ENCODE data around the gene AIG1.
"Not testable (repeated sequence)": the region's sequence is repeated elsewhere in the genome, so short reads cannot be mapped to it uniquely, and the experiment has no call there.

AIG1 gene

DNA sequence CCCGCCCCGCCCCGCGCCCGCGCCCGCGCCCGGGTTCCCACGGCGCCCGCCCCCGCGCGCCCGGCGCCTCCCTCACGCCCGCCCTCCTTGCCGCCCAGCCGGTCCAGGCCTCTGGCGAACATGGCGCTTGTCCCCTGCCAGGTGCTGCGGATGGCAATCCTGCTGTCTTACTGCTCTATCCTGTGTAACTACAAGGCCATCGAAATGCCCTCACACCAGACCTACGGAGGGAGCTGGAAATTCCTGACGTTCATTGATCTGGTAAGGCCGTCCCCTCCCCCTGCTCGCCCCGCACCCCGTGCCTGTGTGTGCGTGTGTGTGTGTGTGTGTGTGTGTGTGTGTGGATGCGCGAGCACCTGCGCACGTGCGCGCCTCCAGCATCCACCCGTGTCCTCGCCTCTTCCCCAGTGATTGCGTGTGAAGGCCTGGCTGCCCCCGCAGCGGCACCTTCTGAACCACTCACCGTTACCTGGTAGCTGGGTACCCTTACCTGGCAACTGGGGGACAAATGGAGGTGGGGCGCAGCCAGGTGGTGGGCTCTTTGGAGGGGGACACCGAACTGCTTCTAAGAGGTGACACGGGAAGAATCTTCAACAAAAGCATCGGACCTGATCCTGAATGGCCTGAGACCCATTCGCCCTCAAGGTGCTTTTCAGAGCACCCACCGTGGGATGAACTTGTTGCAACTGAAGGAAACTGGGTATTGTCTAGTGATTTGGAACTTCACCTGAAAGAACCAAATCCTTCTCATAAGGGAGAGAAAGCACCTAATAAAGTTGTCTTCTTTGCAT, at the start of gene AIG1:
TSS of gene AIG1 (plus strand) at position 84 of the 791 bp plus-strand sequence. CDS start at position 121, 37 bp downstream.
- DNase-seq, result peak; percentile 64 to 69

DNA sequence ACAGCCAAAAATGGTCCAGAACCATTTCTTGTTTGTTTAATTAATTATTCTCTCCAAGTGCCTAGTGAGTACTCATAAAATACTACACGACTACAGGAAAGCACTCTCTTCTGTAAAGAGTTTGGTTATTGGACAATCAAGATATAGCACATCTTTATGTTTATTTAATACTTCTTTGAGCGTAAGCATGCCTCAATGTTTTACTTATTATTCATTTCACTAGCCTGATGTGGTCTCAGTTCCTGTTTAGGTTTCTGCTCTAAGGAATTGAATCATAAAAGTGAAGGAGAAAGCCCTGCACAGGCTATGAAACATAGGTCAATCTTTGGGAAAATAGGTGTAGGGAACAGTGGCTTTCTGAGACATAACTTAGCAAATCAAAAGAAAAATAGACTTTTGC, 45.9 kb upstream of the AIG1 start:
- no peak for DNase-seq

DNA sequence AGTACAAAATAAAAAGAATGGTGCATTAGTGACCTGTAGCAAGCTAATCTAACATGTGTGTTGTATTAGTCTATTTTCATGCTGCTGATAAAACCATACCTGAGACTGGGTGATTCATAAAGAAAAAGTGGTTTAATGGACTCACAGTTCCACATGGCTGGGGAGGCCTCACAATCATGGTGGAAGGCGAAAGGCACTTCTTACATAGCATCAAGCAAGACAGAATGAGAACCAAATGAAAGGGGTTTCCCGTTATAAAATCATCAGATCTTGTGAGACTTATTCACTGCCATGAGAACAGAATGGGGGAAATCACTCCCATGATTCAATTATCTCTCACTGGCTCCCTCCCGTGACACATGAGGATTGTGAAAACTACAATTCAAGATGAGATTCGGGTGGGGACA, 45.4 kb upstream of the AIG1 start:
- no peak for DNase-seq

DNA sequence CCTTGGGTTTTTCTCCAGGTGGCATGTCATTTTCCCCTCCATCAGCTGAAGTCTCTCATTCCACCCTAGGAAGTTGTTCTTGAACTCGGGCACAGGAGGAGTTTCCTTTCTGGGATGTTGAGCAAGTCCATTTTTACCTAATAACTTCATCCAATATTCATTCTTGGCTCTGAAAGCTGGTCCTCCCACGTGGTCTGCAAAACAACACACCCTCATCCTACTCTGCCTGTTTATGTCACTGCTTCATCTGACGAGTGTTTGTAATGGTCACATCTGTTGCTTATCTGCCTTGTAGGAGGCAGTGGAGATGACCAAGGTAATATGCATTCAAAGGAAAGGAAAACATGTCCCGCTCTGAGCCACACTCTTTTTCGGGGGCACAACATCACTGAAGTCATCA, 41.7 kb upstream of the AIG1 start:
- DNase-seq, result no peak

- DNase-seq, result not testable (repeated sequence)
Observed at GRCh38 chr6:143020862-143021261, 39.8 kb upstream of the AIG1 start.

GRCh38 chr6:143021543-143021942, 39.1 kb upstream of the AIG1 start:
- DNase-seq, result no peak

- DNase-seq, result no peak
Observed at GRCh38 chr6:143022587-143022986, 38.1 kb upstream of the AIG1 start.

DNA sequence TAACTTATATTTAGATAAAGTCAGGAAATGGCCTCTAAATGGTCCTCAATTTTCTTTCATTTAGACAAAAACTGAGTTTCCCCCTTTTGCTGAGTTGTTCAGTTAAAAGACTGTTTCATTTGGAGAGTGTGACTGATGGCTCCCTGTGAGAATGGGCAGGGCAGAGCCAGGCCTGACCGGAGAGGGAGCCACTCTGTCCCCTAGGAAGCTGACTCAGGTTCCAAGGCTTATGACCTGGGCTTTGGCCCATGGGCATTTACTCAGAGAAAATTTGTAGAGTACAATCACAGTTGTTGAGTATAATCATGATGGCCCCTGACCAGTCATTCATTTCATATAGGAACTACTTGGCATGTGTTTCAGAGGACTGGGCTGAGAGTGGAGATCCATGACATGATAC, 37.0 kb upstream of the AIG1 start:
- no peak for DNase-seq

GRCh38 chr6:143024977-143025376, 35.7 kb upstream of the AIG1 start:
- no peak for DNase-seq

- DNase-seq, result peak; percentile 43 to 55
Observed at GRCh38 chr6:143026696-143027449, 33.8 kb upstream of the AIG1 start.

DNA sequence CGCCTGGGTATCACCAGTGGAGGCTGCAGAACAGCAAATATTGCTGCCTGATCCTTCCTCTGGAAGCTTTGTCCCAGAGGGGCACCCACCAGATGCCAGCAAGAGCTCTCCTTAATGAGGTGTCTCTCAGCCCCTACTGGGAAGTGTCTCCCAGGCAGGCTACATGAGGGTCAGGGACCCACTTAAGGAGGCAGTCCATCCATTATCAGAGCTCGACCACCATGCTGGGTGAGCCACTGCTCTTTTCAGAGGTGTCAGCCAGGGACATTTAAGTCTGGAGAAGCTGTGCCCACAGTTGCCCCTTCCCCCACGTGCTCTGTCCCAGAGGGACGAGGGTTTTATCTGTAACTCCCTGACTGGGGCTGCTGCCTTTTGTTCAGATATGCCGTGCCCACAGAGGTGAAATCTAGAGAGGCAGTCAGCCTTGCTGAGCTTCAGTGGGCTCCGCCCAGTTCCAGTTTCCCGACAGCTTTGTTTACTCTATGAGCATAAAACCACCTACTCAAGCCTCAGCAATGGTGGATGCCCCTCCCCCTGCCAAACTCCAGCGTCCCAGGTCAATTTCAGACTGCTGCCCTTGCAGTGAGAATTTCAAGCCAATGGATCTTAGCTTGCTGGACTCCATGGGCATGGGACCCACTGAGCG, 25.9 kb upstream of the AIG1 start:
- DNase-seq, result no peak

GRCh38 chr6:143037470-143037869, 23.2 kb upstream of the AIG1 start:
- DNase-seq, result no peak

DNA sequence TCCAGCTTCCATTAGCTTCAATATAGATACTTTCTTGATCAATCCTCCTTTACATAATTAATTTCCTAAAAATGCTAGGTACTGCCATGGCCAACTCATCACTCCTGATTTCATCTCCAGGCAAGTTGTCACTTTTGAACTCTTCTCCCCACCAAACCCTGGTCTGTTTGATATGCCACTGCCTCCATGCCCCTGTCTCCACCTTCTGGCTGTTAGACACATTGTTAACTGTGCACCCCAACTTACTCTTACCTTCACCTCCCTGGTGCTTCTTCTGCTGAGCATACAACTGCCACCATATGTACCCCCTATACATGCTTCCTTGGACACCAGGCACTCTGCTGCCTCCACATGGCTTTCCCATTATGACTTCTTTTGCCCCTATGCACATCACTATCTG, 21.9 kb upstream of the AIG1 start:
- DNase-seq, result no peak

GRCh38 chr6:143039548-143039947, 21.1 kb upstream of the AIG1 start:
- DNase-seq, result no peak

GRCh38 chr6:143040018-143040417, 20.7 kb upstream of the AIG1 start:
- DNase-seq, result no peak

DNA sequence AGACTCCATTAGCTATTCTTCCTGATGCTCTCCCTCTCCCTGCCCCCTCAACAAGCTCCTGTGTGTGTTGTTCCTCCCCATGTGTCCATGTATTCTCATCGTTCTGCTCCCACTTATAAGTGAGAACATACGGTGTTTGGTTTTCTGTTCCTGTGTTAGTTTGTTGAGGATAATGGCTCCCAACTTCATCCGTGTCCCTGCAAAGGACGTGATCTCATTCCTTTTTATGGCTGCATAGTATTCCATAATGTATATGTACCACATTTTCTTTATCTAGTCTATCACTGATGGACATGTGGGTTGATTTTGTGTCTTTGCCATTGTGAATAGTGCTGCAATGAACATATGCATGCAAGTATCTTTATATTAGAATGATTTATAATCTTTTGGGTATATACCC, 16.3 kb upstream of the AIG1 start:
- DNase-seq, result not testable (repeated sequence)

DNA sequence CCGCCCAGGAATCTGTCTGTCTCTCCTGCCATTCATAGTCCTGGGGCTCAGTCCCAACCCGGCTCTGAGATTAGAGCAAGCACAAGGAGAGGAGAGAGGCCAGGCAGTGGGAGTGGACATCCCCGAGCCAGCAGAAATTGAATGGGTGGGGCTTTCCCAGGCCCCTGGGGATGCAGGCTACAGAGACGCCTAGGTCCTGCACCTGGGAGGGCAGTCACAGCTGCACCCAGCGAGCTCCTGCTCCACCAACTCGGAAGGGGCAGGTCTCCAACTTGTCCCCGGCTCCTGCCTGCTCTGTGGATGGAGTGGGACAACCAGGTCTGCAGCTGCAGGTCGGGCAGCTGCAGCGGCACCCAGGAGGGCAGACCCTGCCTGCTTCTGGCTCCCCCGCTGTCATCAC, 11.1 kb upstream of the AIG1 start:
- DNase-seq, result no peak

DNA sequence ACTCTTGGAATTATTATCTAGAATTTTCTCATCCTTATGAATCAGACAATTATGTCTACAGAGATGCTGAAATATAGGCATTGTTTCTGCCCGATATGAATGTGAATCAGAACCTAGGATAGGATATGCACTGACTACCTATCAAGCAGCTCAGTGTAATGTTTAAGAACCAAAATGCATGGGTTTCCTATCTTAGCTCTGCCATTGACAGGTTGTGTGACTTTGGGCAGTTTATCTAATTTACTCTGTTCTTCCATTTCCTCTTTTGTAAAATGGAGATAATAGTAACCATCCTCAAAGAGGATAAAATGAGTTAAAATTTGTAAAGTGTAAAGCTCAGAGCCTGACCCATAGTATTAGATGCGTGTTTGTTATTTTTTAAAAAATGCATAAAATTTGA, 10.2 kb upstream of the AIG1 start:
- no peak for DNase-seq

DNA sequence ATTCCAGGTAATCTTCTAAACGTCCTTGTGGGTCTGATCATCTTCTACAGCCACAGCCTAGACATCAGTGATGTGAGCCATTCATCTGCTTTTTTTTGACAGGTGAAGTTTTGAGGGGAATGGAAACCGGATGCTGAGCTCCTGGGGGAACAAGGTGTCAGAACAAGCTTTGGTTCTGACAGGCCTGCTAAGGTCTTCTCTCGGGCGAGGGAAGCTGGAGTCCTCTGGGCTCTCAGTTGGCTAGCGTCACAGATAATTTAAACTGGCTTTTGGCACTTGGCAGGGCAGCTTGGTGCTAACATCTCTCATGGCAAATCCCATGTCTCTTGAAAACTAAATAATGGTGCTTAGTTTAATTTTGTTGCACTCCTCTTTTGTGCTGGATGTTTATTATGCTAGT, 8.4 kb upstream of the AIG1 start:
- no peak for DNase-seq

DNA sequence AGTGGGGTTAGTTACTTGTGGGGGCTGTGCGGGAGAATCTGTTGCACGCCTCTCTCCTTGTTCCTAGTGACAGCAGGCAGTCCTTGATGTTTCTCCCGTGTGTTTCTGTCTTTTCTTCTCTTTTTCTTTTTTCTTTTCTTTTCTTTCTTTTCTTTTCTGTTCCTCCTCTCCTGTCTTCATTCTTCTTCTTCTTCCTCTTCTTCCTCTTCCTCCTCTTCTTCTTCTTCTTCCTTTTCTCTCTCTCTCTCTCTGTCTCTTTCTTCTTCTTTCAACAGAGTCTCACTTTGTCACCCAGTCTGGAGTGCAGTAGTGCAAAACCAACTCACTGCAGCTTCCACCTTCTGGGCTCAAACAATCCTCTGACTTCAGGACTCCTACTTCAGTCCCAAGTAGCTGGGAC, 6.8 kb upstream of the AIG1 start:
- no peak for DNase-seq

DNA sequence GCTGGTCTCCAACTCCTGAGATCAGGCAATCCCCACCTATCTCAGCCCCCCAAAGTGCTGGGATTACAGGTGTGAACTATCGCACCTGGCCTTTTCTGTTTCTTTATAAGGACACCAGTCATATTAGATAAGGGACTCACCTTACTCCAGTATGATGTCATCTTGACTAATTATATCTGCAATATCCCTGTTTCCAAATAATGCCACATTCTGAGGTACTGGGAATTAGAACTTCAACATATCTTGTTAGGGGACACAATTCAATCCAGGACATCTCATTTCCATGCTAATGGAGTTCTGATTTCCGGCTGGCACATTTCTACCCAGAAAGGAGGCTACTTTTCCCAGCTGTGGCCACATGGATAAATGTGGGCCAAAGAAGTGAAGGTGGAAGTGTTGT, 6.4 kb upstream of the AIG1 start:
- DNase-seq, result no peak

DNA sequence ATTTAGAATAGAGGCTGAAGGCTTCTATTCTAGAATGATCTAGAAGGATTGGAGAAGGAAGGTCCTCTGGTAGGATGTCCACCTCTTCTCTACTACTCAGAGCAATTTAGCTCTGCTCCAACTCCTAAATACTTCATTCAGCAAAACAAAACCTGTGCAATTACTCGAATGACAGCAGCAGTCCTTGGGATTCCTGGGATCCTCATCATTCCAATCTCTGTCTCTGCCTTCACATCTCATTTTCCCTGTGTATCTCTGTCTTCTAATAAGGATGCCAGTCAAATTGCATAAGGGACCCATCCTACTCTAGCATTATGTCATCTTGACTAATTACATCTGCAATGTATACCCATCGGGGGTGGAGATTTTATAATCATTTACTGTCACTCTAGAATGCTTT, 5.5 kb upstream of the AIG1 start:
- no peak for DNase-seq

DNA sequence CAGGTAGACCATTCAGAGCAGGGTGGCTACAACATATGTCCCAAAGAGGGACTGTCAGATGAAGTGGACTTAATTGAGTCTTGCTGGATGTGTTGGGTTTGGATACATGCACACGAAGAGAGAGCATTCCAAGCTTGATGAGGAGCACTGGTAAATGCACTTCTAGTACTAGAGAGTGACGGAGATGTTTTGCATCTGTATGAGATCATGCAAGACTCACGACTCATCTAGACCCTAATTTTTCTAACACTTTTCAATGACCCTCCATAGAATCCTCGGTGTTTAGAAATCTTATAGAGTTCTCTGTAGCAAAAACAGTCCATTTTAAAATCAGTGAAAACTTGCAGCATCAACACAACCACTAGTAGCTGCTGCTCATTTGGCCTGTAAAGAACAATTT, 4.8 kb upstream of the AIG1 start:
- no peak for DNase-seq

- no peak for DNase-seq
Observed at GRCh38 chr6:143058987-143059386, 1.7 kb upstream of the AIG1 start.

All from activated CD4-positive, alpha-beta T cell treated with anti-CD3 and anti-CD28 coated beads for 4 hours (primary cell).